ENCODE measurements around the gene ABI1. TPM values are rescaled to one million over a fixed set of nuclear protein-coding genes. Genes with fewer than 3 reads are reported as not detected.

ABI1 gene
- total RNA-seq, 1 donor from 2014 or later: 69.2 TPM

DNA sequence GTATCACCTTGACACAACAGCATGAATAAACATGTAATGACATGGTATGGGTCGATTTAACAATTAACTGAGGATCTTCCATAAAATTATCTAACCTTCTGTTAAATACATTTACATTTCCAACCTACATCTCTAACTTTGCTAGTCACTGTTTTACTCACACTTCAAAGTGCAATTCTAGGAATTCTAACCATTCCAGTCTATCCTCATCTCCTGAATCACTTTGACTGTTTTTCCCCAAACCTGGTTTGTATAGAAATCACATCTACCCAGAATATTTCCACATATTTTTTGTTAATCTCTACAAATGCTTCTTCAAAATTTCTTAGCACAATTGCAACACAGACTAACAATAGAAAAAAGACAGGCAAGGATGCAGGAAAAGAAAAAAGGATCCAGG is 6.2 kb downstream of the ABI1 start:
- DNase-seq (ENCODE audit: low spot score): no peak

DNA sequence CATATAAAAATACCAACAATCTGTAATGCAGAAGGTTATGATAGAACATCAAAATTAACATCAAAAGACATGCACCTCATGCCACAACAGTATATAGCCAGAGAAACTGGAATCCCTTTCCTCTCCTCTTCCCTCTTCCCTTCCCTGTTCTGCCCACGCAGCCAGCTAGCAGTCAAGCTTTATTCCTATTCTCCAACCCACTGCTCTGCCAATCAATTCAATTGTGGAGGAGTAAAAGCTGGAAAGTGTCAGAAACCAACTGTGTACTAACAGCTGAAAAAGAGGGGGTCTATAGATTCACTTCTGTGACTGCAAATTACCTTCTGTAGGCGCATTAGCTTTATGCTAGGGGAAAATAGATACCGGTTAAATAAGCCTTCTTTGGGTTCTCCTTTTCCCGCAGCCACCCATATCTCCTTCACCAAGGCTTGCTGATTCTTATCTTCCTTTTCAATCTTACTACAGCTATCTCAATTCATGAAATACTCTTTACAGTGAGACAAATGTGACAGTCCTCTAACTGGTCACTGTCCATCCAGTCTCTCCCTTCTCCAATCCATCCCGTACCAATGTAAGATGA is 16.3 kb downstream of the ABI1 start:
- no peak for DNase-seq (ENCODE audit: low spot score)

DNA sequence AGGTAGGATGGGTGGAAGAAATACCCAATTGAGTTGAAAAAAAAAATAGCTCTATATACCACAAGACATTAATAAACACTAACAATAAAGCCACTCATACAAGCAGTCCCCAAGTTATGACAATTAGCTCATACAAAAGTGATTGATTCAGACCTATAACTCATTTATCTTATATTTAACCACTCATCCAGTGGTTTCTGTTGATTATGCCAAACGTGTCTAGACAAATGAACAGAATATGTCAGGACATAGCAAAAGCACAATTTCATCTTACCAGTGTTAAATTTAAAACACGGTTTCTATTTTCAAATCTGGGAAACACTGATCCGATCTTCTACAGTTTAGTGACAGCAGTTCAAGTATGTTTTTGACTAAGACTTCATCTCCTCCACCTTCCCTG is 17.0 kb downstream of the ABI1 start:
- no peak for DNase-seq (ENCODE audit: low spot score)

DNA sequence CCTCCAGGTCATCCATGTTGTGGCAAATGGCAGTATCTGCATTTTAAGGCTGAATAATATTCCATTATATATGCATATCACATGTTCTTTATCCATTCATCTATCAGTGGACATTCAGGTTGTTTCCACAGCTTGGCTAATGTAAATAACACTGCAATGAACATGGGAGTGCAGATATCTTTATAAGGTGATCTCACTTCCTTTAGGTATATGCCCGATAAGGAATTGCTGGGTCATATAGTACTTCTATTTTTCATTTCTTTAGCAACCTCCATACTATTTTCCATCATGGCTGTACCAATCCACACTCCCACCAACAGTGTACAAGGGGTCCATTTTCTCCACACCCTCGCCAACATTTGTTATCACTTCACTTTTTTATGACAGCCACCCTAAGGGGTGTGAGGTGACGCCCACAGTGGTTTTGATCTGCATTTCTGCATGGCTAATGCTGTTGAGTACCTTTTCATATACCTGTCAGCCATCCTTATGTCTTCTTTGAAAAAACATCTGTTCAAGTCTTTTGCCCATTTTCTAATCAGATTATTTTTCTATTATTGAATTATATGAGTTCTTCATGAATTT is 18.9 kb downstream of the ABI1 start:
- DNase-seq (ENCODE audit: low spot score): no peak

DNA sequence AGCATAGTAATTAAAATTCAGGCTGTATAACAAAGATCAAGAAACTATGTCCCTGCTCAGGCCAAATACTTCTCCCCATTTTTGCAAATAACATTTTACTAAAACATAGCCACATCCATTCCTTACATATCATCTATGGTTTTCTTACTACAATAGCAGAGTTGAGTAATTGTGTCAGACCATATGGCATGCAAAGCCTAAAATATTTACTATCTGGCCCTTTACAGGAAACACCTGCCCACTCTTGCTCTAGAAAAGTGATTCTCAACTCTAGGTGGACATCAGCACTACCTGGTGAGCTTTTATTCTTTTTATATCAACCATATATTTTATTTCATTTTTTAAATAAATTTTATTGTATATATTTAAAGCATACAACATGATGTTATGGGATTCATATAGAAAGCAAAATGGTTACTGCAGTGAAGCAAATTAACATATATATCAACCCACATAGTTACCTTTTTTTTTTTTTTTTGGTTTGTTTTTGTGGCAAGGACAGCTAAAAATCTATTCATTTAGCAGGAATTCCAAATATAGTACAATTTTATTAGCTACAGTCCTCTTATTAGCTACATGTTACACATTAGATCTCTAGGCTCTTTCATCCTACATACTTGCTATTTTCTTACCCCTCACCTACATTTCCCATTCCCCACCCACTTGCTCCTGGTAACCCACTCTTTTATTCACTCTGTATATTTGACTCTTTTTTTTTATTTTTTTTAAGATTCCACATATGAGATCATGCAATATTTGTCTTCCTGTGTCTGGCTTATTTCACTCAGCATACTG is 19.6 kb downstream of the ABI1 start:
- DNase-seq (ENCODE audit: low spot score): no peak

DNA sequence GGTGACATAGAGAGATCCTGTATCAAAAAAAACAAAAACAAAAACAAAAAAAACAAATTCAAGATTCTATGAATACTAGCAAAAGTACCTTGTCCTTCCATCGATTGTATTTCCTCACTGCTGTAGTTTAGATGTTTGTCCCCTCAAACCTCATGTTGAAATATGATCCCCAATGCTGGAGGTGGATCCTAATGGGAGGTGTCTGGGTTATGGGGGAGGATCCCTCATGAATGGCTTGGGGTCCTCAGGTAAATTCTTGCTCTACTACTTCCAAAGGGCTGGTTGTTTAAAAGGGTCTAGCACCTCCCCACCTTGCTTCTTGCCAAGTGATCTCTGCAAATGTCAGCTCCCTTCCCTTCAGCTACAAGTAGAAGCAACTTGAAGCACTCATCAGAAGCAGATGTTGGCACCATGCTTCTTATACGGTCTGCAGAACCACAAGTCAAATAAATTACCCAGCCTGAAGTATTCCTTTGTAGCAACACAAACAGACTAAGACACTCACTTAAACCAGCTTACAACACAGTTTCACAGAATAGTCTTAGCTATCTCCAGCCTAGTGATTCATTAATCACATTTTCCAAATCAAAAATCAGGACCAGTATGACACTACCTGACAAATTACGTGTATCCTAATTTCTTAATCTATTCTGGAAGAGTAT is 20.7 kb downstream of the ABI1 start:
- no peak for DNase-seq (ENCODE audit: low spot score)

DNA sequence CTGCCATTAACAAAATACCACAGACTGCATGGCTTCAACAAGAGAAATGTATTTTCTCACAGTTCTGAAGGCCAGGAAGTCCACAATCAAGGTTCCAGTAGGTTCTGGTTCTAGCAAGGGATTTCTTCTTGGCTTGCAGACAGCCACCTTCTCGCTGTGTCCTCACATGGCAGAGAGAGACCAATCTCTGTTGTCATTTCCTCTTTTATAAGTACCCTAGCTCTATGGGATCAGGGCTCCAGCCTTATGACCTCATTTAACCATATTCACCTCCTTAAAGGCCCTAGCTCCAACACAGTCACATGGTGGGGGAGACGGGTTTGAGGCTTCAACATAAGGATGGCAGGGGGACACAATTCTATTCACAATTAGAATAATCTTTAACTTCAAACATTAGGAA is 23.6 kb downstream of the ABI1 start:
- no peak for DNase-seq (ENCODE audit: low spot score)

DNA sequence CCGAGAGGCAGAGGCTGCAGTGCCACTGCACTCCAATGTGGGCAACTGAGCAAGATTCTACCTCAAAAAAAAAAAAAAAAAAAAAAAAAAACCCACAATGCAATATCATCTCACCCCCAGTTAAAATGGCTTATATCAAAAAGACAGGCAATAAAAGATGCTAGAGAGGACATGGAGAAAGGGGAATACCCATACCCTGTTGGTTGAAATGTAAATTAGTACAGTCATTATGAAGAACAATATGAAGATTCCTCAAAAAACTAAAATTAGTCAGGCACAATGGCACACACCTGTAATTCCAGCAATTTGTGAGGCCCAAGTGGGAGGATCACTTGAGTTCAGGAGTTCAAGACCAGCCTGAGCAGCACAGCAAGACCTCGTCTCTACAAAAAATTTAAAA is 25.7 kb downstream of the ABI1 start:
- DNase-seq (ENCODE audit: low spot score): no peak

DNA sequence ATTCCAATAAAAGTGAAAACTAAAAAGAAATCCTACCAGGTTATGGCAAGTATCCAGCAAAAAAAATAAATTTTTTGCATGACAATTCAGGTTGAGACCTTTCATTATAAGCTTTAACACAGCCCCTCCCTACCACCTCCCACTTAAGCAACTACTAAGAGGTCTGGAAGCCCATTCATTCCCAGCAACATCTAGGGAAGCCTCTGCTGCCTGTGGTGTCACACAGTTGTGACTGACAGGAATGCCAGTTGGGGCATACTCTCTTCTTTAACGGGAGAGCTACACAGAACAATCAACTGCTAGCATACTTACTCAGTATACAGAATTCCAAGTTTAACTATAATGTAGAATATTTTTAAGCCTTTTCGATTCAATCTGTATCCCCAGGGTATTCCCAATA is 27.8 kb downstream of the ABI1 start:
- no peak for DNase-seq (ENCODE audit: low spot score)

DNA sequence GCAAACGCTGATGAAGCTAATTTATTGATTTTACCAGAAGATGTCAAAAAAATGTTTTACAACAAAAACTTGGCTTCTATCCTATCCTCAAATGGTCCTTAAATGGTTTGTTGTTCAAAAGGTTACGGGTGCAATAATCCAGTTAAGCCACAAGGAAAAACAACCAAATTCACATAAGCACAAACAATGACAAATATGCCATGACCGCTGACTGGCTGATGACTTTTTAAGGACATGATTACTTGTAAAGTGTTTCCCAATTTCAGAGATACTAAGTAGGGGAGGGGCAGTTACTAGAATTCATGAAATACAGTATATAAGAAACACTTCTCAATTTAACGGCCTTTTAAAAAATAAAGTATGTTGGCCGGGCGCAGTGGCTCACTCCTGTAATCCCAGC is 28.8 kb downstream of the ABI1 start:
- no peak for DNase-seq (ENCODE audit: low spot score)

DNA sequence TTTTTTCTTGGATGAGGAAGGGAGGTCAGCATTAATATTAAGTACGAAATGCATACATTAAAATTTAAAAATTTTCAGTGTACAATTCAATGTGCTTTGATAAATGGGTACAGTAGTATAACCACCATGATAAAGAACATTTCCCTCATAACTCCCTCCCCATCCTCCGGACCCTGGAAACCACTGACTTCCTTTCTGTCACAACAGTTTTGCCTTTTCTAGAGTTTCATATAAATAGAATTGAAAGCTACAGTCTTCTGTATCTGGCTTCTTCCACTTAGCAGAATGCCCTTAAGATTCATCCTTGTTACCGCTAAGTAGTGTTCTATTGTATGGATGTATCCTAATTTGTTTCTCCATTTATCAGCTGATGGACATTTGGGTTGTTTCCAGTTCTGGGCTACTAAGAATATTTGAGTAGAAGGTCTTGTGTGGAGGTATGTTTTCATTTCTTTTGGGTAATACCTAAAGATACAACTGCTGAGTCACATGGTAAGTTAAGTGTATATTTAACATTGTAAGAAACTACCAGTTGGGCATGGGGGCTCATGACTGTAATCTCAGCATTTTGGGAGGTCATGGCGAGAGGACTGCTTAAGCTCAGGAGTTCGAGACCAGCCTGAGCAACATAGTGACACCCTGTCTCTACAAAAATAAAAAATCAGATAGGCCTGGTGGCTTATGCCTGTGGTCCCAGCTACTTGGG is 30.8 kb downstream of the ABI1 start:
- no peak for DNase-seq (ENCODE audit: low spot score)

DNA sequence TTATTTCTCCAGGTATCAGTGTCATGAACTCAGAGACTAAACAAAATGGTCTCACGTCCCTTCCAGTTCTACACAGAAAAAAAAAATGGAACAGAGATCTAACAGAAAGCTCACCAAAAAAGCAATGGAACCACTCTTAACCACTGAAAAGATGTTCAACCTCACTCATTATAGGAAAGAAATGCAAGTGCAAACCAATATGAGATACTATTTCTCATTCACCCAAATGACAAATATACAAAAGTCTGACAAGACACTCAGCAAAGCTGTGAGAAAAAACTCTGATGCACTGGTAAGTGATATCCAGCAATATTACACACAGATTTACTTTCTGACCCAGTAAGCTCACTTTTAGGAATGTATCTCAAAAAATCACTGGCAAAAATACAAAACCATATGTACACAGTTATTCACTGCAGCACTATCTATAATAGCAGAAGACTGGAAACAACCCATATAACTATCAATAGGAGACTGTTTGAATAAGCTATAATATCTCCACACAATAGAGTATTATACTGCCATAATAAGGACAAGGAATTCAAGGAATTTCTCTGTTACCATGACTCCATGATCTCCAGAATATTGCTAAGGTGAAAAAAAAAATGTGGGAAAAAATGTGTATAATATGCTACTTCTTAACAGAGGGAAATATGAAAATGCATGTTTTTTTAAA is 36.6 kb downstream of the ABI1 start:
- no peak for DNase-seq (ENCODE audit: low spot score)

DNA sequence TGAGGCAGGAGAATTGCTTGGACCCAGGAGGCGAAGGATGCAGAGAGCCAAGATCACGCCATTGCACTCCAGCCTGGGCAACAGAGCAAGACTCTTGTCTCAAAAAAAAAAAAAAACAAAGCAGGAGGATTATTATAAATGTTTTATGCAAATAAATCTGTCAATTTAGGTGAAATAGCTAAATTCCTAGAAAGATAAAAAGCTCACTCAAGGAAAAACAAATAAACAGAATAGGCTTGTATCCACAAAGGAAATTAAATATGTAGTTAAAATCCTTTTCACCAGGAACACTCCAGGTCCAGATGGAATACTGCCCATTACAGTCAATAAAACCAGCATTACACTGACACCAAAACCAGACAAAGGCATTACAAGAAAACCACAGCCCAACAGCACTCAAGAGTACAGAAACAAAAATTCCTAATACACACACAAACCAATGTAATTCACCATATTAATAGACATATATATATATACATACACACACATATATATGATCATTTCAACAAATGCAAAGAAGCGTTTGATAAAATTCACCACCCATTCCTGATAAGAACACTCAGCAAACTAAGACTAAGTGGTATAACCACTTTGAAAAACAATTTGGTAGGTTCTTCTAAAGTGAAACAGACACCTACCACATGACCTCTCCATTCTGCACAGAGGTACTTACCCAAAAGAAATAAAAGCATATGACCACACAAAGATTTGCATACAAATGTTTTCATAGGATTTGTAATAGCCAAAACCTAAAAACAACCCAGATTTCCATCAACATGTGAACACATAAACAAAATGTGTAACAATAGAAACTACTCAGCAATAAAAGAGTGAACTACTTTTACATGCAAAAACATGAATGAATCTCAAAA is 38.8 kb downstream of the ABI1 start:
- DNase-seq (ENCODE audit: low spot score): no peak

DNA sequence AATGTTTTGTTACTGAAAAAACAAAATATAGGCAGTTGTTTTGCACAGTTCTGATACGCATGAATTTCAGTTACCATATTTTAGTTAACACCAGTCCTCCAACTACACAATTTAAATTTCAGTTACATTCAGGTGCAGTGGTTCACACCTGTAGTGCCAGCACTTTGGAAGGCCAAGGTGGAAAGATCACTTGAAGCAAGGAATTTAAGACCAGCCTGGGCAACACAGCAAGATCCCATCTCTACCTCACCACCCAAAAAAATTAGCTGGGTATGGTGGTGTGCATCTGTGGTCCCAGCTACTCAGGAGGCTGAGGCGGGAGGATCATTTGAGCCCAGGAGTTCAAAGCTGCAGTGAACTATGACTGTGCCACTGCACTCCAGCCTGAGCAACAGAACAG is 45.3 kb downstream of the ABI1 start:
- DNase-seq (ENCODE audit: low spot score): no peak

DNA sequence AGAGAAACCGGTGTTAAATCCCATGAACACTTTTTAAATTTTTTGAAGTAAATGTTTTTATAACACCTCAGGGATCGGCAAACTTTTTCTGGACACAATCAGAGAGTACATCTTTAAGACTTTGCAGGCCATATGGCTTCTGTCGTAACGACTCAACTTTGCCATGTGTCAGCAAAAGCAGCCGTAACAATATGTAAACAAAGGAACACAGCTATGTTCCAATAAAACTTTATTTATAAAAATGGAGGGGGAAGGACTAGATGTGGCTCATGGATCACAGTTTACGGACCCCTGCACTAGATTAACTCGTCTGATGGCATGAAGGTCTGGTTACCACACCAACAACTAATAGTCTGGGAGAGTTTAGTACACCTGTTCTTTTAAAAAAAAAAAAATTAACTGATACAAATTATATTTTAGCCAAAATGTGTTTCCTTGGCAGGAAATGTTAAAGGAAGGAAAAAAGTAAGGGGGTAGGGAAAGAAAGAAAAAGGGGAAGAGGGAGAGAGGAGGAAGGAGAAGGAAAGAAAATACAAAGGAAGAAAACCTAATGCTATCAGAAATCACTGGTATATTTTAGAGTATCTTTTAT is 50.2 kb downstream of the ABI1 start:
- no peak for DNase-seq (ENCODE audit: low spot score)

DNA sequence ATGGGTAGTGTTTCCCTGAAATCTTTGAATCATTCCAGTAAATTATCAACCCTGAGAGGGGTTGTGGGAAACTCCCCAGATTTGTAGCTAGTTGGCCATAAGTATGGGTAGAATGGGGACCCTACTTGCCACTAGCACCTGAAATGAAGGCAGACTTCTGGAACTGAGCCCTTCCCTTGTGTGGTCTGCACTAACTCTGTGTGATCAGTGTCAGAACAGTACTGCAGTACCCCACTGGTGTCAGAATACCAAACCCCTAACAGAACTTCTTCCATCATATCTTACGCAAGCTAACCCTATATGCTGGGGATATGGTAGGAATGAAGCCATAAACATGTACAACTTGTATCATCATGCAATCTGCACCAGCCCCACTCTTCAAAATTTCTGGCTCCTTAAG is 50.8 kb downstream of the ABI1 start:
- no peak for DNase-seq (ENCODE audit: low spot score)

DNA sequence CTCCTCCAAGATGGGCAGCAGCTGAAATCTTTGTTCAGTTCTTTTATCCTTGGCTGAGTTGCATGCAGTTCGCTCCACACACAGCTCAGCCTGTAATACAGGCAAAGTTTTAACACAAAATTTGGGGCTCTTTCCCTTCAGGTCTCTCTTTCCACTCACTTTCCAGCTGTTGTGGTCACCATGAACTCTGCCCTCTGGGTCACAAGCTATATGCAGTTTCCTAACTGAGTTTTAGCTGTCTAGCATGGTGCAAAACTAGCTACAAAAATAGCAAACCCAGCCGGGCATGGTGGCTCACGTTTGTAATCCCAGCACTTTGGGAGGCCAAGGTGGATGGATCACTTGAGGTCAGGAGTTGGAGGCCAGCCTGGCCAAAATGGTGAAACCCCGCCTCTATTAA is 53.2 kb downstream of the ABI1 start:
- no peak for DNase-seq (ENCODE audit: low spot score)

DNA sequence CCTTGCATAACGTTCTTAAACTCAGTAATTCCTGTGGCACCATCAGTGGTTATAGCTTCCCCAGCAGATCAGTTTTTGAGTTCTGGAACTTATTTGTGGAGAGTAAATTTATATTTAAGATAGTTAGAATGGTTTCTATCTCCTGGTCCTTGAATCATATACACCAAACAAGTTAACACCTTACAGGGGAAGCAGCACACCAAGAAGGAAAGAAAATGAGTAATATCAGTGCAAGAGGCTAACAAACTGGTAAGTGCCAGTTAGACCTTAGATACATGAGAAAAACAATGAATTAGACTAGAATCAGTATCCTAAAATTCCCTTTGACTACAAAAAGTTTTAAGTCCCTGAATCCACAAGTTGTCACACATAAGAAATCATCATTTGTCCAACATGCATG is 54.2 kb downstream of the ABI1 start:
- no peak for DNase-seq (ENCODE audit: low spot score)

DNA sequence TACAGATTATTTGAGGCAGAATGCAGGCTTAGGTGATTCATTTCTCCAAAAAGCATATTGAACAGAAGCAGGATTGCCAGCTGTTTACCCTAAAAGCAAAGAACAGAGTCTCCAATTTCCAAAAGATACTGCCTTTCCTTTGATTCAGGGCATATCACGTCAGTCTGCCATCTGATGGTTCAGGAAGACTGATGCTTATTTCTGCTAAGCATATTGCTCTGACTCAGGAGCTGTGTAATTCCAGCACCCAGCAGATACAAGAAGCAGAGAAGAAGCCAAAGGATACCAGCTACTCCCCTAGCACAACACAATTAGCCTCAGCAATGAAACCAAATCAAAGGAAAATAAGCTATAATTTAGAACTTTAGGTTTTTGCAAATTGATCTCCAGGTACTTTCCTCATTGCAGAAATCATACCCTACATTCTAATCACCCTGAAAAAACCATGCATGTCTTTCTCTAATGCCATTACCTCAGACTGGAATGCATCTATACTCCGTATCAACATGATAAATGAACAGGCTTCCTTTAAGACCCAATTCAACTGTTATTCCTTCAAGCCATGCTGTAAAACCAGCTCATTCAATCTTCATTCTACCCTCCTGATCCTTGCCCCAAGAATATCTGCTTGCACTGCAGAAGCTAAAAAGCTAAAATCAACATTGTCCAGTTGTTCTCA is 55.1 kb downstream of the ABI1 start:
- DNase-seq (ENCODE audit: low spot score): no peak

All from ureter (tissue), 1 donor.